CD4-positive, alpha-beta T cell treated with Interleukin-15 for 1 hour (primary cell): ENCODE results near the gene TMA7.

Source experiments
- DNase-seq: peaks from one replicate; pipeline ENCODE4 v3.0.0-alpha.2; 2020

The TMA7 gene

DNA sequence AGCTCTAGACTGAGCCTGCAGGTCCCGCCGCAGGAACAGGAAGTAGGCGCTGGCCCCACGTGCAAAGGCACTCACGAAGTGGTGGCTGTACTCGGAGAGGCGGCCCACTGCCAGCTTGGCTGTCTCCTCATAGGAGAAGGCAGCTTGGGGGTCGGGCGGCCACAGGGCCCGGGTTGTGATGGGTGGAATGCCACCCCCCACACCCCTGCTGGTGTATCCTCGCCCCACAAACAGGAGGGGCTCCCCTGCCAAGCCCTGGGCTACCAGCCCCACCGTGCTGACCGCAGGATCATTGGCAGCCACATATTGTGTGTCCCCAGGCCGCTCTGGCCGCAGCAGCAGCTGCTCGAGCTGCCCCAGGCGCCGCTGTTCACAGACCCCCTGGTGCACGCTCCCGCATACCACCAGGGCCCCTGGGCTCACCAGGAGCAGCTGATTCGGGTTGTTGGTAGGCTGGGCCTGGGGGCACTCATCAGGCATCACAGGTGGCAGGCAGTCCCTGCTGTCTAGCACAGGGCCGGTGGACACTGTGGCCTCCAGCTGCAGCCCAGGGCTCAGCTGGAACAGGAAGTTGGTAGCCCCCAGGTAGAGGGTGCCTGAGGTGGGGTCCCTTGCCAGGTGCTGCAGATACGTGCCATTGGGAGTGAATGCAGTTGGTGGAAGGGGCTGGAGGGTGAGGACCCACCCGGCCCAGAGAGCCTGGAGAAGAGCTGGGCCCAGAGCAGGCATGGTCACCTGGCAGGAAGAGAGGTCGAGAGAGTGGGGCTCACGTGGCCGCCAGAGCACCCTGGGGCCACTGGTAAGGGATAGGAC lies 16.0 kb upstream of the TMA7 start:
- no peak for DNase-seq

DNA sequence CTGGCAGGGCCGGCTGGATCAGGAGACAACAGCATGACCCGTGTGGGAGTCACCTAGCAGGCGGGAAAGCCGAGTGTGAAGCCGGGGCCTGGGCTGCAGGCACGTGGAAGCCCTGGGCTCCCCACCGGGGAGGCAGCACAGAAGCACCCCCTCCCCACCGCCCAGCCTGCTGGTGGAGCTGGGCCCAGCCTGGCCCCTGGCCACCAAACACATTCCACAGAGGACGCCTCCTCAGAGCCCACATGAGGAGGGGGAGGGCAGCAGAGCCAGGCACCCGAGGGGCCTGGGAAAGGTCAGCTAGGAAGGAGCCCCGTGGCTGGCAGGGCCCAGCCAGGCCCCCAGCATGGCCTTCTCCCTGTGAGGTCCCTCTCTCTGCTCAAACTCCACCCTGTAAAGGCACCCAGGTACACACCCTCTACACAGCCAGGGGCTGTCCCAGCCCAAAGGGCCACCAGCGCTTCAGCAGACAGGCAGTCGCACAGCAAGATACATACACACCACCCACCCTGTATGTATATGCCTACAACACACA lies 14.7 kb upstream of the TMA7 start:
- no peak for DNase-seq

DNA sequence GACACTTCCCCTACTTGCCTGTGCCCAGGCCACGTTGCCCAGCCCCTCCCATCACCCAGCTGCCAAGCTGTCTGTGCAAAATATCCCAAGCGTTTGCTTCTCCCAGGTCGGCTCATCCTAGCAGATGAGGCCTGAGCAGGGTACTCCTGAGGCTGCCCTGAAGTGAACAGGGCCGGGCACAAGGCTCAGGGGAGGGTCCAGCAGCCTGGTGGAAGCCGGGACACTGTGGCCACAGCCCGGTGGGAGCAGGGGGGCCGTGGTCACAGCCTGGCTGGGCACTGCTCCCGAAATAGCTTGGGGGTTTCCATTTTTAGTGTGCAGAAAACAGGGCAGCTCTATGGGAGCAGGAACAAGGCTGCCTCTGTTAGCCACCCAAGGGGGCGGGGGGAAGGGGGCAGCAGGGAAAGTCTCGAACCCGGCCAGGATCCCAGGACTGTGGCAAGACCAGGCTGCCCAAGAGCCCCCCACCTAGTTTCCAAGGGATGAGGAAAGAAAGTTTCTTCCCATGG lies 13.6 kb upstream of the TMA7 start:
- DNase-seq, result no peak

DNA sequence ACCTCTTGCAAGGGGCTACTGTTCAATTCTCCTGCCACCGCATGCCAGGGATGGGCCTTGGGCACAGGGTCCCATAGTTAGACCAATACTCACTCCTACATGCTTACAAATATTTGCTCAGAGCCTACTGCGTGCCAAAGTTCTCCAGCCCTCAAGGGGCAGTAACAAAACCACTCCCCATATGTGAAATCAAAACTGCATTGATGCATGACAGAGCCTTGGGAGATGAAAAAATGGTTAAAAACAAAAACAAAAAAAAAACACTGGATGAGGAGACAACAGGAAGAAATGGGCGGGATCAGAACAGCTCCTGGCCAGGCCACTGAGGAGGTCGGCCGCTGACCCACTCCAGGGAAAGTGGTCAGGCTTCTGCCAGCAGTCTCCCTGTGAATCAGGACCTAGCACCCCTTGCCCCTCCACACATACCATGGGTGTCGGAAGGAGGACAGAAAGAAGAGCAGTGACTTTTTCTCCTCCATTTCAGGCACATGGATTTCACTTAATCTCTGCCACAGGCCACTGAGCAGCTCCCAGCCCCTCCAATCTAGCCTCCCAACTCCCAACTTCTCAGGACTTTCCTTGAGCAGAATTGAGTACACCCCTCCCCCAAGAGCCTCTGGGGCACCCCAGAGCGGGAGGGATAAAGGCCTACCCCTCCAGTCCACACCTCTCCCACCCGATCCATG lies 13.0 kb upstream of the TMA7 start:
- DNase-seq, result no peak

DNA sequence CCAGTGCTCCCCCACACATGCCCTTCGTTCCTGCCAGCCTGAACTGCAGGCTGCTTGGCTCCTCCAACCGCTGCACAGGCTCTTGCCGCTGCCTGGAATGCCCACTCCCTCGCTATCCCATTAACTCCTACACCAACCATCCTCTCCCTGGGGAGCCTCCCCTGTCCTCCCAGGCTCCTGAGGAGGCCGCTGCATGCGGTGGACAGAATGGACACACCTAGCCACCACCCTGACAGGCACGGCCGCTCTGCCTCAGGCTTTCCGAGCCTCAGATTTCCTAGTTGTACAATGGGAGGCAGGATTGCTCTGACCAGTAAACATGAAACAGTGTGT lies 12.5 kb upstream of the TMA7 start:
- DNase-seq, result peak; percentile 12

DNA sequence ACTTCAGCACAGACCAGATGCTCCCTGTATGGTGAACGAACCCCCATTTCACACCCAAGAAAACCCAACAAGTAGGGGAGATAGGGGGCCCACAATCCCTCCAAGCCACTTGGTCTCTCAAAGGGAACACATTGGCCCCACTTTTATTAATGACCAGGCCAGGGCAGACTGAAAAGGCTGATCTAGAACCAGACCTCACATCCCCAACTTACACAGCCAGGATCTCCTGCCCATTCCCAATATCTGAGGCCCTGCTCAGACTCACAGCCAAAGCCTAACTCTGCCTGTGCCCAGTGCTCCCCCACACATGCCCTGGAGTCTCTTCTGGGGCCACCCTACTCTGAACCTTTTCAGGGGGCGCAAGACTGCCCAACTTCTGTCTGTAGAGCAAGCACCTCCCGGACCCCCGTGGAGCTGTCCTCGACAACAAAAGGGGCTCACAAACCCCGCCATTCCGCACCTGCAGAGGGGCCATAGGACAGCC lies 11.9 kb upstream of the TMA7 start:
- DNase-seq, result peak; percentile 6

DNA sequence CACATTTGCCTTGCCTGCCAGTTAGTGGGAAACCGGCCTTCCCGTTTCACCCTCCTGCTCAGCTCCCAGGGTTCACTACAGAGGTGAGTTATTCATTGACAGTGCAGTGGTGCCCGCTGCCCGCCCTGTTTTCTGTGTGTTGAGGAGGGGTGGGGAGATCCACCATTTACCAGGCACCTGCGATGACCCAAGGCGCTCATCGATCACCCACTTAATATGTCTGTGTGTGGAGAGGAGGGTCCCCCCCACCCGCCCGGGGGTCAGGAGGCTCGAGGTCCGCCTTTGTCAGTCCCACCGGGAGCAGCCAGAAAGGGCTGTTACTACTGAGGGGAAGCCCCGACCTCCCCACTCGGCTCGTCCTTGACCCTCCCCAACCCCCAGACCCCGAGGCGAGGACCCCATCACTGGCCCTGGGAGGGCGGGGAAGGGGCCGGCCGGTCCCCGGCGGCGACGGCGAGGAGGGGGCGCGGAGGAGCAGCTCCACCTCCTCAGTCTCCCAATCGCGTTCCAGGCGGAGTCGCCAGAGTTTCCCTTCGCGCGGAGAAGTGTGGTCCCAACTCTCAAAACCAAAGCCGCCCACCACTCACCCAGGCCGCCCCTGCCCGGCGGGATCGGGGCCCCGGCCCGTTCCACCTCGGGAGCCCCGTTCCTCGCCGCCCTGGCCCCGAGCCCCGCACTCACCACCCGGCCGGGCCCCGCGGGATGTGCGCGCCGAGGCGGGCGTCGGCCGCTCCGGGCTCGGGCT lies 11.3 kb upstream of the TMA7 start:
- peak; percentile 15 for DNase-seq

DNA sequence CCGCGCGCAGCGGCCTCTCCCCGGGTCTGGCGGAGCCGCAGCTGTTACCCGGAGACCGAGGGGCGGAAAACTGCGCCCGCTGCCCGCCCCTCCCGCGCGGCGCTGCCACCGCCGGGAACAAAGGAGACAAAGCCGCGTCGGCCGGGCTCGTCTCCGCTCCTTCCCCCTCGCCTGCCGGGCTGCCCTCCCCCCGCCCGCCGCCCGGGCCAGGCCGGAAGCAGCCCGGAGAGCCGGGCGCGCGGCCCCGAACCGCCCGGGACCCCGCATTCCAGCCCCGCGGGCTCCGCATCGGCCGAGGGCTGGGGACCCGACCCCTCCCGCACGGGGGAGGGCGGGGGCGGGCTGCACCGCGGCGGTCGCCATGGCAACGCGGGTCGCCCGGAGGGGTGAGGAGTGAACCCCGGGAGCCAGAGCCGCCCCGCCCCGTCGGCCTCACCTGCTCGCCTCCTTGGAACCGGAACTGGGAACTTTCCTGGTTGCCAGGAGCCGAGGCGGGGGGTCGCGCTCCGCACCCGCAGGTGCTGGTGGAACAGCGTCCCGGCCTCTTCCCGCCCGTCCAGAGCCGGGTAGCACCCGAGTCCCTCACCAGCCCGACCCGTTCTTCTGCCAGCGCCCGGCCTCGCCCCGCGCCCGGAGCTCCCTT lies 10.6 kb upstream of the TMA7 start:
- peak; percentile 64 for DNase-seq

DNA sequence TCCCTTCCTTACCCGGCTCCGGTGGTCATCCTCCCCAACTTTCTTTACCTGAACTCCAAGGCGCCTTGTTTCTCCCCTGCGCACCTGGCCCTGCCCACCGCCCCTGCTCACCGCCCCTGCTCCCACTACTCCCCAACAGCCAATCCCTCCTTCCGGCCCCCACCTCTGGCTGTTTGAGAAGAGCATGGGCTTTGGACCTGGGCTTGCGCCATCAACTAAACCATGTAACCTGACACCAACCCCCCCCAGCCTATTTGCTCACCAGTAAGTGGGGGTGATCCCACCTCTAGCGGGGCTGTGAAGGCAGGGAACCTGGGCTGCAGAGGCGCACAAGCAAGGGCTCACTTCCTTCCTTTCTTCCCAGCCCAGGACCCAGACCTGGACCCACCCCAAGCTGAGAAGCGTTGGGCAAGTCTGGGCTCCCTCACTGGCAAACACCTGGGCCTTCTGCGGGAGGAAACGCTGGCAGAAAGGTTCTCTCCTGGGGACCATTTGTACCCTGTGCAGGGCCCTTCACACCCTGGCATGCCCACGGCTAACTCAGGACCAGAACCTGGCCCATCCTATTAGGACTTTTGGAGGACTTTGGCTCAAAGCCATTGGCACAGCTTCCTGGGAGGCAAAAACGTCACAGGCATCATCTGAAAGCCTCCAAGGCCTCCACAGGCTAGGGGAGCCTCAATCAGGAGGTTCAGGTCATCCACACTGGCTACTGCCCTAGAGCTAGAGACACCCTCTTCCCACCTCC lies 9.9 kb upstream of the TMA7 start, which contains the start of gene PLXNB1:
Gene PLXNB1, minus strand, starts transcription at position 127 of the 748 bp plus-strand sequence. CDS start 5,475 bp downstream, outside the sequence.
- peak; percentile 15 for DNase-seq

DNA sequence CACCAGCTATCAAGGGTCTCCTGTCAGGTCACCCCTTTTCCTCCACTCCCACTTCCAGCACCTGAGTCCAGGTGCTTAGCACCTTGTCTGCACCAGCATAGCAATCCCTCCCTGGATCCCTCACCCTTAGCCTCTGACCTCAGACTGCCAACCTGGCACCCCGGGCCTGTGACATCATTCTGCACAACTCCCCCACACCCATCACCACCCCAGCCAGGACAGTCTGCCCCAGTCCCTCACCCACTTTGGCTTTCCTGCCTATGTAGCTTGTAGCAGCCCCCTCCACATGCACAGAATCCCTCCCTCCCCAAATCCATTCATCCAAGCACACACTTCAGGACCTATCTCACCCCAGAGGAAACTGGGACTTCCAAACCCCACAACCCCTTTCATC lies 9.4 kb upstream of the TMA7 start:
- peak; percentile 12 for DNase-seq

DNA sequence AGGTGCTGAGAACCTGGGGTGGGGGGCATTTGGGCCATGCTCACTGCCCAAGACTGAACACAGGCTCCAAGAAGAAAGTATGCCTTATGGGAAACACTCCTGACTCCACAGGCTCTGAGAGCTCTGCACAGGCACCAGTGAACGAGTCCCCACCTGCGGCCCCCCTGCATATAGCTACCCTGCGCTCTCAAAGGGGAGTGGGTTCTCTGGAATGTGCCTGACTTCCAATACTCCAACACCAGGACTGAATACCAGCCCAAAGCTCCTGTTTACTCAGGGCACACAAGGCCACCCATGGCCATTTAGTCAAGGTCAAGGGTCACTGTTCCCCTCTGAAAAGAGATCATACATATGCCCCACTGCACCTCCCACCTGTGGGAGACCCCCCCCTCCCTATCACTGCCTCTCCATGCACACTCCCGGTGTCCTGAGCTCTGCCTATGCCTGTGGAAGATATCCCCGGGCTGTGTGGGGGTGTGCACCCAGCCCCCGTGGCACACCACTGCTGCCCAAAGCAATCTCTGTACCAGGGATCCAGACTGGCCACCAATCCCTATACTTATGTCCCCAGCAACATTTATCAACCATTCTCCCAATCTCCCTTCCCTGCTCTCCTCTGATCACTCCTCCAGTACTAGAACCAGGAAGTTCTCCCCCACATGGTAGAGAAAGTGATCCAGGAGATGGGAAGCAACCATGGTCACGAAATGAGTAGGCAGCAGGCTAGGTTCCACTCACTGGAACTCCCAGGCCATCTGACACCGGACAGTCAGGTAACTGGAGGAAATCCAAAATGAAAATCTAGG lies 8.6 kb upstream of the TMA7 start:
- DNase-seq, result no peak

DNA sequence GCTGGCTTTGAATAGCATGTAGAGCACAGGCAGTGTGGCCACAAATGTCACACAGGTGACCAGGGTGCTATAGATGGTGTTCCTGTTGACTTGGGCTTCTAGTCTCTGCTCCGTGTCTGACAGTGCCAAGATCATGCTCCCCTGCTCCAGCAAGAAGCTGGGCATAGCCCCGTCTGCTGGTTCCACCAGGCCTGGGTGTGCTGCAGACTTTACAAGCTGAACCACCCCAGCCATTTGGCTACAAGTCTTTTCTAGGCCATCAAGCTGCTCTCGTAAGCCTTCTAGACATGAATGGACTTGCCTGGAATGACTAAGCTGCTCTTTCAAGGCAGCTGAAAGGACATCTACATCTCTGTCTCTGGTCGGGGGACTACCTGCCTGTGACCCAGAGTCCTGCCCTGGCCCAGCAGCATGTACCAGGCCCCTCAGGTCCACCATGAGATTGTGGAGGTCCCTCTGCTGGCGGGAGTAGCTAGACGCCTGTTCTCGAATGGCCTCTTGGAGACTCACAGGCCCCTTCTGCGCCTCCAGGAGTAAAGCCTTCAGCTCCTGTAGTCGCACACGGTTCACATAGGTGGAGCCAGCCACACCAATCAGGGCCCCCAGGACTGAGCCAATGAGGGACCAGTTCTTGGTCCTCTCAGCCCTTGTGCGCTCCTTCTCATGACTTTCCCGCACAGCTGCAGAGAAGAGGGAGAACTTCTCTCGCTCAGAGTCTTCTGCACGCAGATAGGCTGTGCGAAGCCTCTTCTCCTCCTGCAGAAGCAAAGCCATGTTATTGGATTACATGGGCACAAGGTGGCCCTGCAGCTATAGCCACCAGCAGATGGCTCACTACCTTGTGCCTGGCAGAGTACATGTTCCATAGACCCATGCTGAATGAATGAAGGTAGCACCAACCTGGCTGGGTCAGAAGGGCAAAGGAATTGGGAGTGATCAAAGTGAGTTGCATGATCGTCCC lies 7.4 kb upstream of the TMA7 start:
- no peak for DNase-seq

DNA sequence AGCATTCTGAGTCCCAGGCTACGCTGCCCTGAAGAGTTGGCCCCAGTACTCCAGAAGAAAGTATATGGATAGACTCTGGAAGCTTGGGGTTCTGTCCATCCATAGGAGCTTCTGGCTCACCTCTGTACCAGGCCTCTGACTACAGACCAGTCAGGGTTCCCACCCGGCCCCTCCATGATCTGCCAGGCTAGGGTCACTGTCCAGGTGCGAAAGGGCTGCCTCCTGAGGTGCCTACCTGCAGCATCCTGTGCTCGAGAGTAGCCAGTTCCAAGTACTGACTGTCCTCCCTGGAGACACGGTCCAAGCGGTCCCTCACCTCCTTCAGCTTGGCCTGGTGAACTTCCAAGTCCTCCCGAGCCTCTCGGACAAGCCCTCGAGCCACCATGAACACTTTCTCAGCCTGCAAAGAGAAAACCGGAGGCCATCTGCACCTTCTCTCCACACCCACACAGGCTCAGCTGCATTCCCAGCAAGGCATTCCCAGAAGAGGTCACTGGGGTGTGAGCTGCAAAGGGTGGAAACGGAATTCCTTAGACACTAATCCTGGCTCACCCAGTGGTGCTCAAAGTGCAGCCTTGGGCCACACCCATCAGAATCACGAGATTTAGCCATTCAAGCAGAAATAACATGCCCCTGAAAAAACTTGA lies 6.5 kb upstream of the TMA7 start:
- DNase-seq, result no peak

DNA sequence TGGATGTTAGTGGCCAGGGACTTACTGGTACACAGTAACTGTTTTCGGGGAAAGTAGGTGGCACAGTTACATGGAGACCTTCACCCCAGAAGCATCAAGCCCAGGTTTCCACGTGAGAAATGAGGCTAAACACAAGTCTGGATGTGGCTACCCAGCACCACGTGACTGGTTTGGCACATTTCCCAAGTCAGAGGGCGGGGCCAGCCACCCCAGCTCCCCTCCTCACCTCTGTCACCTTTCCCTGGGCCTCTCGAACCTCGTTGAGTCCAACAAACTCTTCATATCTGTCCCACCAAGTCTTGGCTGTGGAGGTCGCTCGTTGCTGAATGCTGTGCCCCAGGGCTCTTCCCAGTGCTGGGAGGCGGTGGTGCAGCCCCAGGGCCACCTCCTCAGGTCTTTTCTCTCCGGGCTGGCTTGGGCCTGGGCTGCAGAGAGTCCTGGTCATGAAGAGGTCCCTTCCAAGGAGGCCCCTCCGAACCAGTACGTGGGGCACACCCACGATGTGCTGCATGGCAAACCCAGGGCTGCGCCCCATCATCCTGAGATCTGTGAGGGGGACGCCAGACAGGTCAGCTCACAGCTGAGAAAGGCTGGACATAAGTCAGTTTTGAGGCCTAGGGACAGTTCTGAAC lies 5.3 kb upstream of the TMA7 start:
- no peak for DNase-seq

DNA sequence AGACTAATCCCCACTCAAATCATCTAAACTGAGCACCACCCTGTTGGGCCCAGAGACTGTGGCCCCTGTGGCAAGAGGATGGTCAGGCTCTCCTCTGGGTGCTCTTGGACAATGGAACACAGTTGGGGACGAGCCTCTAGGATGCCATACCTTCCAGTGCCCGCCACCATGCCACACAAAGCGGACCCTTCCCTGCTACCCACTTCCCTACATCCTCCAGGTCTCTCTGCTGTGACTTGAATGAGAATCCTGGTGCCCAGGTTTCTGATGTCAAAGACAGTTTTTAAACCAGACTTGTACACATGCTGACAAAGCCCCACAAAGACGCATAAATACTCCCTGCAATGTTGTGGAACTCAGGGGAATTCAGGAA lies 4.8 kb upstream of the TMA7 start:
- DNase-seq, result no peak

DNA sequence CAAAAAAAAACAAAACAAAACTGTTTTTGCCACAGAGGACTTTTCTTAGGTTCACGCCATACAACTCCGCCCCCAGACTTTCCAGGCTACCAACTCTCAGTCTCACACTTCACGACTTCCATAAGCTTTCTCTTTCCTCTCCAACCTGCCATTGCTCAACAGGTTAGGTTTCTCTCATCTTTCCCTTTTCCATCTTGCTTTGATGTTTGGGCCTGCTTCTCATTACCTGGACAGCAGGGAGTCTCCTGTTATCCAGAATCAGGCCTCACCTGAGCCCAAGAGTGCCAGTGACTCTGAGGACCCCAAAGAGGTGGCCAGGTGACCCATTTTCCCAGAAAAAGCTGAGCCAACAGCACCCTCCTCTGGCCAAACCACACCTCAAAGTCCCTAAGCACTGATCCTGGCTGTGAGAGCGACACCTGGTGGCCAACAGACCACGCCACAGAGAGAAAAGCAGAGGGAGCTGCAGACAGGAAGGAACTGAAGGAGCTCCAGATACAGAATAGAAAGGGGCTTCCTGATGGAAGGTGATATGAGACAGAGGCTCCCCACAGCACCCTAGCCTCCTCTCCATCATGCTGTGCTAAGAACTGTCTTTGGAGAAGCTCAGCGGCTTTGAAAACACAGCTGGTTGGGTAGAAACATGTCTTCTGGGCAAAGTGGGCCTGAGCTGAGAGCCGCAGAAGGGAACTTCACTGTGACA lies 4.1 kb upstream of the TMA7 start:
- peak; percentile 85 for DNase-seq

DNA sequence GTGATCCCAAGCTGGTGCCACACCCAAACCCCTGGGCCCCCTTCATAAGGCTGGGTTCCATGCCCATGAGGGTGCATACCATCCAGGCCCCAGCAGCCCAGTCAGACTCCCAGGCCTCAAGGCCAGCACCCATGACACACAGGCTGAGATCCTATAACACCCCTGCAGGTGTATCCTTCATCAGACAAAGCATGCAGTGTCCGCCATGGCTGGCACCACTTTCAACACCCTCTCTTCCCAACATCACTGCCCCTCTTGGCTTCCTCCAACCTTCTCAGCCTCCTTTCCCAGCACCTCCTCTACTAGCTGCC lies 3.6 kb upstream of the TMA7 start:
- DNase-seq, result no peak

DNA sequence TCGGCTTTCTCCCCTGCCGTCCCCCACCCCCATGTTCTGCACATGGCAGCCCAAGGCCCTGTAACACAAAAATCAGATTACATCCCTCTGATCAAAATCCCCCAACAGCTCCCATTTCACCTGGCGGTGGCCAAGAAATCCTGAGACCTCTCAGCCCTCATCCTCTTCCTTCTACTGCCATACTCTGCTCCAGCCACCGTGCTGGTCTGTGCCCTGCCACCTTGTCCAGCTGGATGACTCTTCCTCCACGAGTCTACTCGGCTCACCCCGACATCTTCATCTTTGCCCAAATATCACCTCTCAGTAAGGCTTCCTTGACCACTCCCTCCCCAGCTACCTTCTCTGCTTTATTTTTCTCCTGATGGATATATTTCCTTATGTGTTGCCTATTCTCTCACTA lies 3.2 kb upstream of the TMA7 start:
- no peak for DNase-seq
